ENCODE data around the gene TRAP1. TPM values are rescaled to one million over a fixed set of nuclear protein-coding genes. Genes with fewer than 3 reads are reported as not detected.

Gene TRAP1
- polyA plus RNA-seq, 1 of the 3 experiments (the other 2 are of a cell fraction) = 129 TPM

DNA sequence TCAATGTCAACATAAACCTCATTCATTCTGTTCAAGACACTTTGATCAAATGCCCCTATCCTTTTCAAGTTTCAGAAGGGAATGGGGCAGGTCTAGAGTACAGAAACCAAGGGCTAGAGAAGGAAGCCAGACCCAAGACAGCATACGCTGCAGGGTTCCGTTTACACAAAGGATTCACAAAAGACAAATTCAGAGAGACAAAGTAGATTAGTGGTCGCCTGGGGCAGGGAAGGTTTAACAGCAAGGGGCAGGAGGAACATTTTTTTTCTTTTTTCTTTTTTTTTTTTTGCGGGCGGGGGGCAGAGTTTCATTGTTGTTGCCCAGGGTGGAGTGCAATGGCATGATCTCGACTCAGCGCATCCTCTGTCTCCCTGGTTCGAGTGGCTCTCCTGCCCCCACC is 19.9 kb upstream of the TRAP1 start:
- H3K4me3 ChIP-seq (ENCODE audit: low read depth in 2 of 2, low read length in 1 of 2) = no peak overlapping the region
- H2AFZ ChIP-seq (ENCODE audit: low read depth) = no peak overlapping the region
- WGBS (ENCODE audit: low lambda C conversion rate) = 92% methylated on average over 8 of the region's 8 CpGs
- no peak overlapping the region for H3K4me2 ChIP-seq
- no peak for TF ChIP-seq RCOR1 (IDR thresholded peaks at IDR 0.05; ENCODE audit: low read length)
- TF ChIP-seq NRF1 (IDR thresholded peaks at IDR 0.05; ENCODE audit: low read depth, low read length) = no peak
- TF ChIP-seq, protein P1, sequence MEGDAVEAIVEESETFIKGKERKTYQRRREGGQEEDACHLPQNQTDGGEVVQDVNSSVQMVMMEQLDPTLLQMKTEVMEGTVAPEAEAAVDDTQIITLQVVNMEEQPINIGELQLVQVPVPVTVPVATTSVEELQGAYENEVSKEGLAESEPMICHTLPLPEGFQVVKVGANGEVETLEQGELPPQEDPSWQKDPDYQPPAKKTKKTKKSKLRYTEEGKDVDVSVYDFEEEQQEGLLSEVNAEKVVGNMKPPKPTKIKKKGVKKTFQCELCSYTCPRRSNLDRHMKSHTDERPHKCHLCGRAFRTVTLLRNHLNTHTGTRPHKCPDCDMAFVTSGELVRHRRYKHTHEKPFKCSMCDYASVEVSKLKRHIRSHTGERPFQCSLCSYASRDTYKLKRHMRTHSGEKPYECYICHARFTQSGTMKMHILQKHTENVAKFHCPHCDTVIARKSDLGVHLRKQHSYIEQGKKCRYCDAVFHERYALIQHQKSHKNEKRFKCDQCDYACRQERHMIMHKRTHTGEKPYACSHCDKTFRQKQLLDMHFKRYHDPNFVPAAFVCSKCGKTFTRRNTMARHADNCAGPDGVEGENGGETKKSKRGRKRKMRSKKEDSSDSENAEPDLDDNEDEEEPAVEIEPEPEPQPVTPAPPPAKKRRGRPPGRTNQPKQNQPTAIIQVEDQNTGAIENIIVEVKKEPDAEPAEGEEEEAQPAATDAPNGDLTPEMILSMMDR (IDR thresholded peaks at IDR 0.05) = no peak
- no peak for TF ChIP-seq FOXJ3 (CRISPR knock-in tag; IDR thresholded peaks at IDR 0.05)
- TF ChIP-seq, protein P2, sequence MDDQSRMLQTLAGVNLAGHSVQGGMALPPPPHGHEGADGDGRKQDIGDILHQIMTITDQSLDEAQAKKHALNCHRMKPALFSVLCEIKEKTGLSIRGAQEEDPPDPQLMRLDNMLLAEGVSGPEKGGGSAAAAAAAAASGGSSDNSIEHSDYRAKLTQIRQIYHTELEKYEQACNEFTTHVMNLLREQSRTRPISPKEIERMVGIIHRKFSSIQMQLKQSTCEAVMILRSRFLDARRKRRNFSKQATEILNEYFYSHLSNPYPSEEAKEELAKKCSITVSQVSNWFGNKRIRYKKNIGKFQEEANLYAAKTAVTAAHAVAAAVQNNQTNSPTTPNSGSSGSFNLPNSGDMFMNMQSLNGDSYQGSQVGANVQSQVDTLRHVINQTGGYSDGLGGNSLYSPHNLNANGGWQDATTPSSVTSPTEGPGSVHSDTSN (IDR thresholded peaks at IDR 0.05) = no peak
- TF ChIP-seq, protein P3, sequence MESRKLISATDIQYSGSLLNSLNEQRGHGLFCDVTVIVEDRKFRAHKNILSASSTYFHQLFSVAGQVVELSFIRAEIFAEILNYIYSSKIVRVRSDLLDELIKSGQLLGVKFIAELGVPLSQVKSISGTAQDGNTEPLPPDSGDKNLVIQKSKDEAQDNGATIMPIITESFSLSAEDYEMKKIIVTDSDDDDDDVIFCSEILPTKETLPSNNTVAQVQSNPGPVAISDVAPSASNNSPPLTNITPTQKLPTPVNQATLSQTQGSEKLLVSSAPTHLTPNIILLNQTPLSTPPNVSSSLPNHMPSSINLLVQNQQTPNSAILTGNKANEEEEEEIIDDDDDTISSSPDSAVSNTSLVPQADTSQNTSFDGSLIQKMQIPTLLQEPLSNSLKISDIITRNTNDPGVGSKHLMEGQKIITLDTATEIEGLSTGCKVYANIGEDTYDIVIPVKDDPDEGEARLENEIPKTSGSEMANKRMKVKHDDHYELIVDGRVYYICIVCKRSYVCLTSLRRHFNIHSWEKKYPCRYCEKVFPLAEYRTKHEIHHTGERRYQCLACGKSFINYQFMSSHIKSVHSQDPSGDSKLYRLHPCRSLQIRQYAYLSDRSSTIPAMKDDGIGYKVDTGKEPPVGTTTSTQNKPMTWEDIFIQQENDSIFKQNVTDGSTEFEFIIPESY (IDR thresholded peaks at IDR 0.05; ENCODE audit: borderline replicate concordance, low read depth) = no peak
- TF ChIP-seq, protein P4, sequence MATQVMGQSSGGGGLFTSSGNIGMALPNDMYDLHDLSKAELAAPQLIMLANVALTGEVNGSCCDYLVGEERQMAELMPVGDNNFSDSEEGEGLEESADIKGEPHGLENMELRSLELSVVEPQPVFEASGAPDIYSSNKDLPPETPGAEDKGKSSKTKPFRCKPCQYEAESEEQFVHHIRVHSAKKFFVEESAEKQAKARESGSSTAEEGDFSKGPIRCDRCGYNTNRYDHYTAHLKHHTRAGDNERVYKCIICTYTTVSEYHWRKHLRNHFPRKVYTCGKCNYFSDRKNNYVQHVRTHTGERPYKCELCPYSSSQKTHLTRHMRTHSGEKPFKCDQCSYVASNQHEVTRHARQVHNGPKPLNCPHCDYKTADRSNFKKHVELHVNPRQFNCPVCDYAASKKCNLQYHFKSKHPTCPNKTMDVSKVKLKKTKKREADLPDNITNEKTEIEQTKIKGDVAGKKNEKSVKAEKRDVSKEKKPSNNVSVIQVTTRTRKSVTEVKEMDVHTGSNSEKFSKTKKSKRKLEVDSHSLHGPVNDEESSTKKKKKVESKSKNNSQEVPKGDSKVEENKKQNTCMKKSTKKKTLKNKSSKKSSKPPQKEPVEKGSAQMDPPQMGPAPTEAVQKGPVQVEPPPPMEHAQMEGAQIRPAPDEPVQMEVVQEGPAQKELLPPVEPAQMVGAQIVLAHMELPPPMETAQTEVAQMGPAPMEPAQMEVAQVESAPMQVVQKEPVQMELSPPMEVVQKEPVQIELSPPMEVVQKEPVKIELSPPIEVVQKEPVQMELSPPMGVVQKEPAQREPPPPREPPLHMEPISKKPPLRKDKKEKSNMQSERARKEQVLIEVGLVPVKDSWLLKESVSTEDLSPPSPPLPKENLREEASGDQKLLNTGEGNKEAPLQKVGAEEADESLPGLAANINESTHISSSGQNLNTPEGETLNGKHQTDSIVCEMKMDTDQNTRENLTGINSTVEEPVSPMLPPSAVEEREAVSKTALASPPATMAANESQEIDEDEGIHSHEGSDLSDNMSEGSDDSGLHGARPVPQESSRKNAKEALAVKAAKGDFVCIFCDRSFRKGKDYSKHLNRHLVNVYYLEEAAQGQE (IDR thresholded peaks at IDR 0.05; ENCODE audit: low read depth, low read length) = no peak
- no peak for TF ChIP-seq CHD2 (IDR thresholded peaks at IDR 0.05; ENCODE audit: low read length, partially characterized antibody)
- TF ChIP-seq YY1 (IDR thresholded peaks at IDR 0.05; ENCODE audit: low read depth) = no peak
- no peak for TF ChIP-seq EP300 (IDR thresholded peaks at IDR 0.05; ENCODE audit: borderline replicate concordance in 1 of 2, low read depth in 1 of 2, low read length in 1 of 2)
- no peak for TF ChIP-seq ELF1 (IDR thresholded peaks at IDR 0.05)
- TF ChIP-seq, protein P5, sequence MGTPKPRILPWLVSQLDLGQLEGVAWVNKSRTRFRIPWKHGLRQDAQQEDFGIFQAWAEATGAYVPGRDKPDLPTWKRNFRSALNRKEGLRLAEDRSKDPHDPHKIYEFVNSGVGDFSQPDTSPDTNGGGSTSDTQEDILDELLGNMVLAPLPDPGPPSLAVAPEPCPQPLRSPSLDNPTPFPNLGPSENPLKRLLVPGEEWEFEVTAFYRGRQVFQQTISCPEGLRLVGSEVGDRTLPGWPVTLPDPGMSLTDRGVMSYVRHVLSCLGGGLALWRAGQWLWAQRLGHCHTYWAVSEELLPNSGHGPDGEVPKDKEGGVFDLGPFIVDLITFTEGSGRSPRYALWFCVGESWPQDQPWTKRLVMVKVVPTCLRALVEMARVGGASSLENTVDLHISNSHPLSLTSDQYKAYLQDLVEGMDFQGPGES (IDR thresholded peaks at IDR 0.05; ENCODE audit: low read depth, low read length) = no peak
- TF ChIP-seq, protein P6, sequence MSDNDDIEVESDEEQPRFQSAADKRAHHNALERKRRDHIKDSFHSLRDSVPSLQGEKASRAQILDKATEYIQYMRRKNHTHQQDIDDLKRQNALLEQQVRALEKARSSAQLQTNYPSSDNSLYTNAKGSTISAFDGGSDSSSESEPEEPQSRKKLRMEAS (IDR thresholded peaks at IDR 0.05; ENCODE audit: low read depth) = no peak
- no peak for TF ChIP-seq RAD21 (IDR thresholded peaks at IDR 0.05; ENCODE audit: low read length)
- no peak for TF ChIP-seq SMC3 (IDR thresholded peaks at IDR 0.05; ENCODE audit: low read depth, low read length)
- no peak for TF ChIP-seq TEAD4 (IDR thresholded peaks at IDR 0.05; ENCODE audit: borderline replicate concordance, insufficient read depth)
- TF ChIP-seq RXRA (IDR thresholded peaks at IDR 0.05; ENCODE audit: borderline replicate concordance, low read depth) = no peak
- DNase-seq = no peak
- POLR2A ChIA-PET = no interaction called here
- H3K79me2 ChIP-seq (ENCODE audit: insufficient read depth) = no peaks in the 10 kb centered on the region; the same call in 1 of the 2 replicates
- H3K36me3 ChIP-seq (replicated peaks in 1 of 2; ENCODE audit: control insufficient read depth in 1 of 2, insufficient read depth in 2 of 2, low read length in 1 of 2) = peaks cover 48 to 63% of the 10 kb centered on the region in 2 experiments
- no peaks in the 10 kb centered on the region for H3K9me3 ChIP-seq
- CTCF ChIA-PET = interaction anchor here (2.0 kb wide), 1 partner anchor 11 kb away, joined by 5 read pairs; no protein-coding TSS in a partner anchor
- no peaks in the 10 kb centered on the region for H3K27me3 ChIP-seq (ENCODE audit: insufficient read depth)
- H3K27ac ChIP-seq (ENCODE audit: low read depth in 2 of 2, low read length in 1 of 2) = no peak overlapping the region
- H3K9me2 ChIP-seq = no peaks in the 10 kb centered on the region
- no peaks in the 10 kb centered on the region for H3F3A ChIP-seq (replicated peaks; ENCODE audit: insufficient read depth)
- no peaks in the 10 kb centered on the region for H4K20me1 ChIP-seq (ENCODE audit: insufficient read depth)
- no peaks in the 10 kb centered on the region for H3K4me1 ChIP-seq (ENCODE audit: control insufficient read depth in 1 of 2, insufficient read depth in 2 of 2, low read depth in 1 of 2, low read length in 1 of 2)
- no peak overlapping the region for H3K9ac ChIP-seq
